ENCODE results near the gene MYO1B.

Gene MYO1B

GRCh38 chr2:191355170-191355758, 110.1 kb downstream of the MYO1B start:
- H3K27me3 ChIP-seq (ENCODE audit: insufficient read depth, low read length), result no peaks in the 10 kb centered on the region
- H3K4me3 ChIP-seq (ENCODE audit: low read depth, low read length), result no peak overlapping the region
- H3K27ac ChIP-seq (ENCODE audit: low read depth, low read length), result no peak overlapping the region
- H3K4me1 ChIP-seq (ENCODE audit: control insufficient read depth, insufficient read depth, low read length, unreplicated experiment), result peaks cover 29% of the 10 kb centered on the region
- H3K79me2 ChIP-seq (ENCODE audit: control insufficient read depth, insufficient read depth, low read length, unreplicated experiment), result no peaks in the 10 kb centered on the region
- H3K36me3 ChIP-seq (ENCODE audit: insufficient read depth, low read length), result peaks cover 24% of the 10 kb centered on the region
- no peak overlapping the region for H2AFZ ChIP-seq (ENCODE audit: low read length, unreplicated experiment)

GRCh38 chr2:191357678-191358077, 112.5 kb downstream of the MYO1B start:
- Histone ChIP-seq H3K27me3 (ENCODE audit: insufficient read depth, low read length) (no peaks in the 10 kb centered on the region), H2AFZ (ENCODE audit: low read length, unreplicated experiment) (no peak overlapping the region), H3K36me3 (ENCODE audit: insufficient read depth, low read length) (peaks cover 29% of the 10 kb centered on the region), H3K4me1 (ENCODE audit: control insufficient read depth, insufficient read depth, low read length, unreplicated experiment) (peaks cover 8% of the 10 kb centered on the region), H3K27ac (ENCODE audit: low read depth, low read length) (no peak overlapping the region), H3K79me2 (ENCODE audit: control insufficient read depth, insufficient read depth, low read length, unreplicated experiment) (no peaks in the 10 kb centered on the region), H3K4me3 (ENCODE audit: low read depth, low read length) (no peak overlapping the region)

- no peak overlapping the region for H3K4me3 ChIP-seq (ENCODE audit: low read depth, low read length)
- no peaks in the 10 kb centered on the region for H3K79me2 ChIP-seq (ENCODE audit: control insufficient read depth, insufficient read depth, low read length, unreplicated experiment)
- H3K27me3 ChIP-seq (ENCODE audit: insufficient read depth, low read length), result no peaks in the 10 kb centered on the region
- peaks cover 3% of the 10 kb centered on the region for H3K4me1 ChIP-seq (ENCODE audit: control insufficient read depth, insufficient read depth, low read length, unreplicated experiment)
- peaks cover 22% of the 10 kb centered on the region for H3K36me3 ChIP-seq (ENCODE audit: insufficient read depth, low read length)
- no peak overlapping the region for H2AFZ ChIP-seq (ENCODE audit: low read length, unreplicated experiment)
- H3K27ac ChIP-seq (ENCODE audit: low read depth, low read length), result no peak overlapping the region
Observed at GRCh38 chr2:191358325-191359025, 113.3 kb downstream of the MYO1B start.

GRCh38 chr2:191359133-191359532, 113.9 kb downstream of the MYO1B start:
- no peak overlapping the region for H3K27ac ChIP-seq (ENCODE audit: low read depth, low read length)
- no peak overlapping the region for H2AFZ ChIP-seq (ENCODE audit: low read length, unreplicated experiment)
- H3K4me1 ChIP-seq (ENCODE audit: control insufficient read depth, insufficient read depth, low read length, unreplicated experiment), result peaks cover 3% of the 10 kb centered on the region
- H3K27me3 ChIP-seq (ENCODE audit: insufficient read depth, low read length), result no peaks in the 10 kb centered on the region
- H3K4me3 ChIP-seq (ENCODE audit: low read depth, low read length), result no peak overlapping the region
- H3K79me2 ChIP-seq (ENCODE audit: control insufficient read depth, insufficient read depth, low read length, unreplicated experiment), result no peaks in the 10 kb centered on the region
- H3K36me3 ChIP-seq (ENCODE audit: insufficient read depth, low read length), result peaks cover 25% of the 10 kb centered on the region

GRCh38 chr2:191360918-191361317, 115.7 kb downstream of the MYO1B start:
- Histone ChIP-seq H3K36me3 (ENCODE audit: insufficient read depth, low read length) (peaks cover 12% of the 10 kb centered on the region), H3K27ac (ENCODE audit: low read depth, low read length) (no peak overlapping the region), H3K4me3 (ENCODE audit: low read depth, low read length) (no peak overlapping the region), H3K79me2 (ENCODE audit: control insufficient read depth, insufficient read depth, low read length, unreplicated experiment) (no peaks in the 10 kb centered on the region), H3K27me3 (ENCODE audit: insufficient read depth, low read length) (no peaks in the 10 kb centered on the region), H2AFZ (ENCODE audit: low read length, unreplicated experiment) (no peak overlapping the region), H3K4me1 (ENCODE audit: control insufficient read depth, insufficient read depth, low read length, unreplicated experiment) (peaks cover 6% of the 10 kb centered on the region)

GRCh38 chr2:191362841-191363240, 117.6 kb downstream of the MYO1B start:
- H3K79me2 ChIP-seq (ENCODE audit: control insufficient read depth, insufficient read depth, low read length, unreplicated experiment), result no peaks in the 10 kb centered on the region

GRCh38 chr2:191363267-191363666, 118.1 kb downstream of the MYO1B start:
- no peak overlapping the region for H2AFZ ChIP-seq (ENCODE audit: low read length, unreplicated experiment)
- no peak overlapping the region for H3K27ac ChIP-seq (ENCODE audit: low read depth, low read length)
- peaks cover 12% of the 10 kb centered on the region for H3K36me3 ChIP-seq (ENCODE audit: insufficient read depth, low read length)
- H3K4me3 ChIP-seq (ENCODE audit: low read depth, low read length), result no peak overlapping the region
- H3K4me1 ChIP-seq (ENCODE audit: control insufficient read depth, insufficient read depth, low read length, unreplicated experiment), result peaks cover 18% of the 10 kb centered on the region
- no peaks in the 10 kb centered on the region for H3K79me2 ChIP-seq (ENCODE audit: control insufficient read depth, insufficient read depth, low read length, unreplicated experiment)
- H3K27me3 ChIP-seq (ENCODE audit: insufficient read depth, low read length), result no peaks in the 10 kb centered on the region

More at GRCh38 chr2:191362841-191363240, 117.6 kb downstream of the MYO1B start:
- Histone ChIP-seq H3K36me3 (ENCODE audit: insufficient read depth, low read length) (peaks cover 12% of the 10 kb centered on the region), H3K4me1 (ENCODE audit: control insufficient read depth, insufficient read depth, low read length, unreplicated experiment) (peaks cover 18% of the 10 kb centered on the region), H3K27me3 (ENCODE audit: insufficient read depth, low read length) (no peaks in the 10 kb centered on the region), H3K27ac (ENCODE audit: low read depth, low read length) (no peak overlapping the region), H2AFZ (ENCODE audit: low read length, unreplicated experiment) (no peak overlapping the region), H3K4me3 (ENCODE audit: low read depth, low read length) (no peak overlapping the region)

GRCh38 chr2:191365089-191365488, 119.9 kb downstream of the MYO1B start:
- Histone ChIP-seq H3K79me2 (ENCODE audit: control insufficient read depth, insufficient read depth, low read length, unreplicated experiment) (no peaks in the 10 kb centered on the region), H3K4me3 (ENCODE audit: low read depth, low read length) (no peak overlapping the region), H2AFZ (ENCODE audit: low read length, unreplicated experiment) (no peak overlapping the region), H3K27me3 (ENCODE audit: insufficient read depth, low read length) (no peaks in the 10 kb centered on the region), H3K36me3 (ENCODE audit: insufficient read depth, low read length) (peaks cover 12% of the 10 kb centered on the region), H3K4me1 (ENCODE audit: control insufficient read depth, insufficient read depth, low read length, unreplicated experiment) (peaks cover 14% of the 10 kb centered on the region), H3K27ac (ENCODE audit: low read depth, low read length) (no peak overlapping the region)

GRCh38 chr2:191366199-191366598, 121.0 kb downstream of the MYO1B start:
- peaks cover 12% of the 10 kb centered on the region for H3K36me3 ChIP-seq (ENCODE audit: insufficient read depth, low read length)
- no peak overlapping the region for H2AFZ ChIP-seq (ENCODE audit: low read length, unreplicated experiment)
- H3K27ac ChIP-seq (ENCODE audit: low read depth, low read length), result peak overlapping the region; percentile 37
- no peaks in the 10 kb centered on the region for H3K27me3 ChIP-seq (ENCODE audit: insufficient read depth, low read length)
- peaks cover 14% of the 10 kb centered on the region for H3K4me1 ChIP-seq (ENCODE audit: control insufficient read depth, insufficient read depth, low read length, unreplicated experiment)
- no peak overlapping the region for H3K4me3 ChIP-seq (ENCODE audit: low read depth, low read length)
- no peaks in the 10 kb centered on the region for H3K79me2 ChIP-seq (ENCODE audit: control insufficient read depth, insufficient read depth, low read length, unreplicated experiment)

- Histone ChIP-seq H3K27ac (ENCODE audit: low read depth, low read length) (no peak overlapping the region), H3K36me3 (ENCODE audit: insufficient read depth, low read length) (peaks cover 9% of the 10 kb centered on the region), H3K27me3 (ENCODE audit: insufficient read depth, low read length) (no peaks in the 10 kb centered on the region), H3K79me2 (ENCODE audit: control insufficient read depth, insufficient read depth, low read length, unreplicated experiment) (no peaks in the 10 kb centered on the region), H2AFZ (ENCODE audit: low read length, unreplicated experiment) (no peak overlapping the region), H3K4me3 (ENCODE audit: low read depth, low read length) (no peak overlapping the region), H3K4me1 (ENCODE audit: control insufficient read depth, insufficient read depth, low read length, unreplicated experiment) (peaks cover 14% of the 10 kb centered on the region)
Observed at GRCh38 chr2:191369034-191369433, 123.8 kb downstream of the MYO1B start.

GRCh38 chr2:191374366-191374765, 129.2 kb downstream of the MYO1B start:
- no peaks in the 10 kb centered on the region for H3K27me3 ChIP-seq (ENCODE audit: insufficient read depth, low read length)
- H3K27ac ChIP-seq (ENCODE audit: low read depth, low read length), result no peak overlapping the region
- H2AFZ ChIP-seq (ENCODE audit: low read length, unreplicated experiment), result no peak overlapping the region
- H3K36me3 ChIP-seq (ENCODE audit: insufficient read depth, low read length), result peaks cover 5% of the 10 kb centered on the region; the same call in 1 of the 2 replicates
- H3K4me3 ChIP-seq (ENCODE audit: low read depth, low read length), result no peak overlapping the region
- H3K4me1 ChIP-seq (ENCODE audit: control insufficient read depth, insufficient read depth, low read length, unreplicated experiment), result peaks cover 19% of the 10 kb centered on the region
- H3K79me2 ChIP-seq (ENCODE audit: control insufficient read depth, insufficient read depth, low read length, unreplicated experiment), result peaks cover 5% of the 10 kb centered on the region
